ENCODE results near the gene AGL.

DNA sequence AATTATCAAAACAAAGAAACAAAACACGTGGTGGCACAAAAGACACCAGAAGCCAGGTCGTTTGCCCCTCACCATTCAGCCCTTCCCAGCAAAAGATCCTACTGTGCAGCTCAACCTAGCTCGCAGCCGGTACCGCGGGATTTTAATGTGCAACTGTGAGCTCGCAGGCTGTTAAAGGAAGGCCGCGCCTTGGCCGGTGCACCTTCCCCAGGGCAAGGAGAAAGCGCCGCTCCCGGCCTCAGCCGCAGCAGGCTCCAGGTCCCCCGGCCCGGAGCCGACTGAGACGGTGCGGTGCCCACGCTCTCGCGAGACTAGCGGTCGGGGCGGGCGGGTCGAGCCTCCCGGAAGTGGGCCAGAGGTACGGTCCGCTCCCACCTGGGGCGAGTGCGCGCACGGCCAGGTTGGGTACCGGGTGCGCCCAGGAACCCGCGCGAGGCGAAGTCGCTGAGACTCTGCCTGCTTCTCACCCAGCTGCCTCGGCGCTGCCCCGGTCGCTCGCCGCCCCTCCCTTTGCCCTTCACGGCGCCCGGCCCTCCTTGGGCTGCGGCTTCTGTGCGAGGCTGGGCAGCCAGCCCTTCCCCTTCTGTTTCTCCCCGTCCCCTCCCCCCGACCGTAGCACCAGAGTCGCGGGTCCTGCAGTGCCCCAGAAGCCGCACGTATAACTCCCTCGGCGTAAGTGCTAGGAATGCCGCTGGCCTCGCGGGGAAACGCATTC lies at the start of gene AGL:
- TF ChIP-seq, protein P1, sequence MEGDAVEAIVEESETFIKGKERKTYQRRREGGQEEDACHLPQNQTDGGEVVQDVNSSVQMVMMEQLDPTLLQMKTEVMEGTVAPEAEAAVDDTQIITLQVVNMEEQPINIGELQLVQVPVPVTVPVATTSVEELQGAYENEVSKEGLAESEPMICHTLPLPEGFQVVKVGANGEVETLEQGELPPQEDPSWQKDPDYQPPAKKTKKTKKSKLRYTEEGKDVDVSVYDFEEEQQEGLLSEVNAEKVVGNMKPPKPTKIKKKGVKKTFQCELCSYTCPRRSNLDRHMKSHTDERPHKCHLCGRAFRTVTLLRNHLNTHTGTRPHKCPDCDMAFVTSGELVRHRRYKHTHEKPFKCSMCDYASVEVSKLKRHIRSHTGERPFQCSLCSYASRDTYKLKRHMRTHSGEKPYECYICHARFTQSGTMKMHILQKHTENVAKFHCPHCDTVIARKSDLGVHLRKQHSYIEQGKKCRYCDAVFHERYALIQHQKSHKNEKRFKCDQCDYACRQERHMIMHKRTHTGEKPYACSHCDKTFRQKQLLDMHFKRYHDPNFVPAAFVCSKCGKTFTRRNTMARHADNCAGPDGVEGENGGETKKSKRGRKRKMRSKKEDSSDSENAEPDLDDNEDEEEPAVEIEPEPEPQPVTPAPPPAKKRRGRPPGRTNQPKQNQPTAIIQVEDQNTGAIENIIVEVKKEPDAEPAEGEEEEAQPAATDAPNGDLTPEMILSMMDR (IDR thresholded peaks at IDR 0.05) = no peak
- TF ChIP-seq POLR2A (IDR thresholded peaks at IDR 0.05) = peak; percentile 74 to 79

Measured in Peyer's patch (tissue), 4 donors.